Keratinocyte (primary cell): ENCODE data around the gene PRSS21. TPM values are rescaled to one million over a fixed set of nuclear protein-coding genes. Genes with fewer than 3 reads are reported as not detected.

Source experiments
- DNase-seq: peaks from one replicate; pipeline ENCODE4 v3.0.0-alpha.2; 2011; ENCODE audit warnings: low read depth, missing footprints, low spot score
- FAIRE-seq: peaks from 2 replicates; lab custom pipeline; 2011; peaks lifted over from hg19 to GRCh38; lab: Jason Lieb, UNC
- H2AFZ ChIP-seq: 2 replicates; pipeline ENCODE4 v1.6.0; 2012; ENCODE audit warnings: low read length, control low read depth, inconsistent platforms; ENCODE audit not compliant: control insufficient read depth
- H3K27ac ChIP-seq: 2 replicates; pipeline ENCODE4 v1.5.1; 2011; ENCODE audit warnings: low read length; ENCODE audit not compliant: control insufficient read depth, insufficient read depth
- H3K27me3 ChIP-seq: 3 replicates; pipeline ENCODE4 v1.6.0; 2011; ENCODE audit warnings: low read length; ENCODE audit not compliant: control insufficient read depth, insufficient read depth; ENCODE audit errors: extremely low read depth
- H3K36me3 ChIP-seq, 2 experiments: 2 replicates in 1 of 2; 3 replicates in 1 of 2; pipeline ENCODE4 v1.5.1; 2011; ENCODE audit warnings: low read length in 2 of 2, mild to moderate bottlenecking in 1 of 2; ENCODE audit not compliant: control insufficient read depth in 2 of 2, insufficient read depth in 2 of 2; ENCODE audit errors: extremely low read depth in 1 of 2
- H3K4me1 ChIP-seq: 3 replicates; pipeline ENCODE4 v1.5.1; 2011; ENCODE audit warnings: low read length; ENCODE audit not compliant: control insufficient read depth, insufficient read depth; ENCODE audit errors: extremely low read depth
- H3K4me2 ChIP-seq: 3 replicates; pipeline ENCODE4 v1.6.0; 2011; ENCODE audit warnings: low read depth, low read length; ENCODE audit not compliant: control insufficient read depth, insufficient read depth; ENCODE audit errors: extremely low read depth
- H3K4me3 ChIP-seq, 3 experiments: fragments of 200-600 bp in 1 of 3; sonication (generic) in 1 of 3; 2 replicates in 2 of 3; 3 replicates in 1 of 3; pipeline ENCODE4 v1.5.1; 2011 to 2016; ENCODE audit warnings: low read length in 3 of 3, mild to moderate bottlenecking in 3 of 3, control low read depth in 2 of 3, inconsistent platforms in 1 of 3, low read depth in 1 of 3, mixed read lengths in 1 of 3, mixed run types in 1 of 3, moderate library complexity in 1 of 3; ENCODE audit not compliant: control insufficient read depth in 2 of 3, insufficient read depth in 2 of 3; ENCODE audit errors: extremely low read depth in 1 of 3
- H3K79me2 ChIP-seq: 2 replicates; pipeline ENCODE4 v1.6.0; 2012; ENCODE audit warnings: low read length; ENCODE audit not compliant: control insufficient read depth, insufficient read depth
- H3K9ac ChIP-seq: 3 replicates; pipeline ENCODE4 v1.6.0; 2011; ENCODE audit warnings: low read length; ENCODE audit not compliant: control insufficient read depth, insufficient read depth; ENCODE audit errors: extremely low read depth
- H3K9me1 ChIP-seq: 3 replicates; pipeline ENCODE4 v1.6.0; 2011; ENCODE audit warnings: low read length; ENCODE audit not compliant: control insufficient read depth, insufficient read depth; ENCODE audit errors: extremely low read depth
- H3K9me3 ChIP-seq: 2 replicates; pipeline ENCODE4 v1.5.1; 2012; ENCODE audit warnings: low read depth, low read length; ENCODE audit not compliant: control insufficient read depth
- H4K20me1 ChIP-seq: 3 replicates; pipeline ENCODE4 v1.6.0; 2011; ENCODE audit warnings: low read length; ENCODE audit not compliant: control insufficient read depth, insufficient read depth; ENCODE audit errors: extremely low read depth
- CTCF ChIP-seq, 3 experiments: IDR thresholded peaks in 1 of 3; conservative IDR thresholded peaks in 1 of 3; optimal IDR thresholded peaks in 1 of 3; 2 replicates in 2 of 3; 3 replicates in 1 of 3; pipeline versions ENCODE3 to v1.5.1; 2011; ENCODE audit warnings: low read length in 3 of 3, mild to moderate bottlenecking in 3 of 3, moderate library complexity in 2 of 3, control low read depth in 1 of 3, inconsistent platforms in 1 of 3; ENCODE audit not compliant: insufficient read depth in 2 of 3; ENCODE audit errors: extremely low read depth in 1 of 3
- EZH2 ChIP-seq: IDR thresholded peaks from one replicate; pipeline ENCODE4 v1.6.1; 2012; ENCODE audit warnings: inconsistent platforms, mild to moderate bottlenecking, low read length, moderate library complexity
- dilution Hi-C: fragments of 300-500 bp; cut with MboI; formaldehyde crosslinking; loops from one replicate; pipeline ENCODE4 v1.7.0; 2020; ENCODE audit warnings: low sequenced_read_pairs; ENCODE audit not compliant: extremely low pct_ligation_motif_present
- polyA plus RNA-seq, 5 experiments: library from polyadenylated mRNA; depleted of rRNA in 3 of 5; stranded (reverse) in 3 of 5; stranded (forward) in 1 of 5; unstranded in 1 of 5; fragments of >200 nt; gene quantifications; 1 replicate in 1 of 5; 2 replicates in 3 of 5; 3 replicates in 1 of 5; pipeline versions ENCODE4 v1.2.1 to v1.2.3, GENCODE V29; 2011 to 2012; ENCODE audit warnings: missing spikeins in 2 of 5, low read depth in 1 of 5, low replicate concordance in 1 of 5

PRSS21 gene
- polyA plus RNA-seq, 1 donor (not counting 4 experiments of a cell fraction or from before 2014, with no cell fraction given): 0.52 TPM

- H3K9ac ChIP-seq: no peak overlapping the region
- no peaks in the 10 kb centered on the region for H3K9me3 ChIP-seq
- DNase-seq (no peak), FAIRE-seq (no peak)
- dilution Hi-C loops: no loop called here
- no peak overlapping the region for H2AFZ ChIP-seq
- H3K9me1 ChIP-seq: no peaks in the 10 kb centered on the region
- no peak overlapping the region for H3K27ac ChIP-seq
- H3K79me2 ChIP-seq: no peaks in the 10 kb centered on the region
- H3K4me1 ChIP-seq: peaks cover 2% of the 10 kb centered on the region
- no peaks in the 10 kb centered on the region for H3K36me3 ChIP-seq
- no peak overlapping the region for H3K4me2 ChIP-seq
- no peak overlapping the region for H3K4me3 ChIP-seq
- peaks cover 38% of the 10 kb centered on the region for H3K27me3 ChIP-seq
- no peak for TF ChIP-seq CTCF (optimal IDR thresholded peaks at IDR 0.05 in 1 of 3, IDR thresholded peaks at IDR 0.05 in 1 of 3, conservative IDR thresholded peaks at IDR 0.05 in 1 of 3; ENCODE audit: extremely low read depth in 1 of 3, insufficient read depth in 2 of 3, low read length in 3 of 3)
- no peak for TF ChIP-seq EZH2
- no peaks in the 10 kb centered on the region for H4K20me1 ChIP-seq
These were observed 33.3 kb upstream of the PRSS21 start for GRCh38 chr16:2783581-2784357.

GRCh38 chr16:2784358-2785100, 32.5 kb upstream of the PRSS21 start:
- FAIRE-seq: no peak
- DNase-seq: no peak
- H3K4me3 ChIP-seq: peak overlapping the region in 1 of 3 experiments; percentile 27

More at GRCh38 chr16:2784358-2785100, 32.5 kb upstream of the PRSS21 start:
- TF ChIP-seq EZH2 (no peak), CTCF (optimal IDR thresholded peaks at IDR 0.05 in 1 of 3, IDR thresholded peaks at IDR 0.05 in 1 of 3, conservative IDR thresholded peaks at IDR 0.05 in 1 of 3; ENCODE audit: extremely low read depth in 1 of 3, insufficient read depth in 2 of 3, low read length in 3 of 3) (no peak)
- Histone ChIP-seq H3K4me2 (no peak overlapping the region), H3K9me1 (no peaks in the 10 kb centered on the region), H4K20me1 (no peaks in the 10 kb centered on the region), H3K27me3 (peaks cover 43% of the 10 kb centered on the region), H3K27ac (no peak overlapping the region), H3K36me3 (no peaks in the 10 kb centered on the region), H3K9ac (no peak overlapping the region), H2AFZ (peak overlapping the region; percentile 22), H3K79me2 (no peaks in the 10 kb centered on the region), H3K4me1 (no peaks in the 10 kb centered on the region), H3K9me3 (no peaks in the 10 kb centered on the region)
- dilution Hi-C loops: no loop called here
